OCI-LY3 (cell line): ENCODE data around the gene NFYA.

ENCODE experiments used
- H2AFZ ChIP-seq: fragments of 200-600, 300-600 bp; shearing (Covaris generic); 2 replicates; pipeline ENCODE4 v1.6.0; 2014; ENCODE audit warnings: antibody characterized with exemption, low read depth, low read length
- H3K27ac ChIP-seq: fragments of 200-600, 300-600 bp; sonication (generic); 2 replicates; pipeline ENCODE4 v1.5.1; 2014; ENCODE audit warnings: mild to moderate bottlenecking, low read length, moderate library complexity, mixed read lengths
- H3K27me3 ChIP-seq: fragments of 200-600, 300-600 bp; sonication (generic); 2 replicates; pipeline ENCODE4 v1.6.1; 2014; ENCODE audit warnings: low read depth, low read length, mixed read lengths
- H3K36me3 ChIP-seq: fragments of 200-600, 300-600 bp; sonication (generic); replicated peaks from 2 replicates; pipeline ENCODE3; 2014; ENCODE audit warnings: low read depth, low read length, mixed read lengths
- H3K4me1 ChIP-seq: fragments of 300-600, 200-600 bp; sonication (generic); 2 replicates; pipeline ENCODE4 v1.6.1; 2014; ENCODE audit warnings: low read length, mixed read lengths
- H3K4me2 ChIP-seq: fragments of 200-600, 300-600 bp; sonication (generic); 2 replicates; pipeline ENCODE4 v1.6.1; 2014; ENCODE audit warnings: low read length, mixed read lengths
- H3K4me3 ChIP-seq: fragments of 300-600, 200-600 bp; sonication (generic); 2 replicates; pipeline ENCODE4 v1.5.1; 2014; ENCODE audit warnings: antibody characterized with exemption, mild to moderate bottlenecking, low read length, moderate library complexity
- H3K79me2 ChIP-seq: fragments of 300-600, 200-600 bp; shearing (Covaris generic); 2 replicates; pipeline ENCODE4 v1.6.1; 2014; ENCODE audit warnings: mild to moderate bottlenecking, low read length, mixed read lengths
- H3K9ac ChIP-seq: fragments of 300-600, 200-600 bp; shearing (Covaris generic); 2 replicates; pipeline ENCODE4 v1.6.0; 2014; ENCODE audit warnings: mild to moderate bottlenecking, low read length, moderate library complexity
- H3K9me3 ChIP-seq: fragments of 200-600, 300-600 bp; shearing (Covaris generic); 2 replicates; pipeline ENCODE4 v1.6.1; 2014; ENCODE audit warnings: low read length, mixed read lengths; ENCODE audit not compliant: insufficient read depth
- H4K20me1 ChIP-seq: fragments of 200-600, 300-600 bp; sonication (generic); 2 replicates; pipeline ENCODE4 v1.6.1; 2016; ENCODE audit warnings: low read length, mixed read lengths; ENCODE audit not compliant: insufficient read depth
- CTCF ChIP-seq: fragments of 200-600, 300-600 bp; sonication (generic); IDR thresholded peaks from 2 replicates; pipeline ENCODE4 v1.5.1; 2014; ENCODE audit warnings: antibody characterized with exemption, low read length, low read depth
- EZH2phosphoT487 ChIP-seq: fragments of 200-600 bp; shearing (Covaris generic); IDR thresholded peaks from 2 replicates; pipeline ENCODE4 v1.6.1; 2018; ENCODE audit warnings: antibody characterized with exemption, mixed run types, low read depth

Gene NFYA

GRCh38 chr6:41039060-41039998 lies 33.4 kb upstream of the NFYA start, which contains the start of gene UNC5CL:
Gene UNC5CL (minus strand): TSS chr6:41039221. CDS start chr6:41035074, 4,147 bp downstream.
- Histone ChIP-seq H2AFZ (no peak within 1 kb of the TSS), H3K27ac (no peak within 1 kb of the TSS)

GRCh38 chr6:41040101-41040939 lies 32.5 kb upstream of the NFYA start:
- Histone ChIP-seq H3K27ac (no peak overlapping the region), H3K4me2 (peak overlapping the region; percentile 55), H4K20me1 (no peaks in the 10 kb centered on the region), H3K9ac (peak overlapping the region; percentile 12; the same call in 1 of the 2 replicates), H3K4me3 (peak overlapping the region; percentile 18; the same call in 1 of the 2 replicates), H3K27me3 (peaks cover 23% of the 10 kb centered on the region; the same call in 1 of the 2 replicates), H3K4me1 (peaks cover 18% of the 10 kb centered on the region), H3K9me3 (no peaks in the 10 kb centered on the region), H3K79me2 (no peaks in the 10 kb centered on the region), H2AFZ (no peak overlapping the region; the same call in 1 of the 2 replicates), H3K36me3 (no peaks in the 10 kb centered on the region)
- TF ChIP-seq CTCF (no peak), EZH2phosphoT487 (no peak)

More at GRCh38 chr6:41039060-41039998, 33.4 kb upstream of the NFYA start, which contains the start of gene UNC5CL:
- Histone ChIP-seq H3K9me3 (no peaks in the 10 kb centered on the region), H3K27me3 (peaks cover 23% of the 10 kb centered on the region; the same call in 1 of the 2 replicates), H3K36me3 (no peaks in the 10 kb centered on the region), H3K9ac (no peak within 1 kb of the TSS), H3K79me2 (no peaks in the 10 kb centered on the region), H3K4me2 (peak within 1 kb of the TSS; percentile 38), H3K4me1 (peaks cover 18% of the 10 kb centered on the region), H4K20me1 (no peaks in the 10 kb centered on the region), H3K4me3 (no peak within 1 kb of the TSS)
- TF ChIP-seq EZH2phosphoT487 = no peak
- peak; percentile 98 for TF ChIP-seq CTCF

GRCh38 chr6:41040940-41041536 lies 31.7 kb upstream of the NFYA start:
- Histone ChIP-seq H4K20me1 (no peaks in the 10 kb centered on the region), H3K4me2 (peak overlapping the region; percentile 55), H3K36me3 (no peaks in the 10 kb centered on the region), H3K27me3 (peaks cover 23% of the 10 kb centered on the region; the same call in 1 of the 2 replicates), H3K9ac (no peak overlapping the region), H3K9me3 (no peaks in the 10 kb centered on the region), H3K27ac (no peak overlapping the region), H3K79me2 (no peaks in the 10 kb centered on the region), H3K4me3 (no peak overlapping the region), H2AFZ (no peak overlapping the region), H3K4me1 (peaks cover 18% of the 10 kb centered on the region)
- TF ChIP-seq CTCF (no peak), EZH2phosphoT487 (no peak)
